Psoas muscle (tissue), 8 donors: Measurements from ENCODE around the gene ARHGDIA. TPM values are rescaled to one million over a fixed set of nuclear protein-coding genes. Genes with fewer than 3 reads are reported as not detected.

Experiments used
- ATAC-seq, 4 donors: fragments of 200-7000 bp; cut with Tn5 transposase; one replicate each; pipeline ENCODE4 v1.9.1; 2020; ENCODE audit warnings: moderate library complexity in 3 of 4, mild to moderate bottlenecking in 2 of 4
- DNase-seq, 2 donors: peaks; one replicate each; pipeline ENCODE4 v3.0.0-alpha.2; 2020
- H3K27ac ChIP-seq: fragments of 200-600 bp; one replicate; pipeline ENCODE4 v1.8.0; 2022
- H3K27me3 ChIP-seq, 3 donors: fragments of 200-600 bp in 1 of 3; one replicate each; pipeline versions ENCODE4 v1.6.1 to v1.8.0; 2013 to 2022; ENCODE audit warnings: low read length in 2 of 3, mild to moderate bottlenecking in 2 of 3, moderate library complexity in 1 of 3; ENCODE audit not compliant: insufficient read depth in 3 of 3
- H3K36me3 ChIP-seq, 2 donors: fragments of 200-600 bp in 1 of 2; one replicate each; pipeline versions ENCODE4 v1.6.1 to v1.8.0; 2013 to 2022; ENCODE audit warnings: low read depth in 1 of 2, mild to moderate bottlenecking in 1 of 2, moderate library complexity in 1 of 2; ENCODE audit not compliant: insufficient read depth in 1 of 2
- H3K4me1 ChIP-seq: fragments of 200-600 bp; one replicate; pipeline ENCODE4 v1.8.0; 2022
- H3K4me3 ChIP-seq: fragments of 200-600 bp; one replicate; pipeline ENCODE4 v1.8.0; 2022; ENCODE audit warnings: mild to moderate bottlenecking
- H3K9me3 ChIP-seq: fragments of 200-600 bp; one replicate; pipeline ENCODE4 v1.8.0; 2022
- CTCF ChIP-seq: fragments of 200-600 bp; IDR thresholded peaks from one replicate; pipeline ENCODE4 v1.8.0; 2022; ENCODE audit warnings: antibody characterized with exemption
- WGBS, 3 donors: extraction: QIAGEN DNeasy Blood & Tissue Kit; methylation state at CpG; one replicate each; pipeline versions ENCODE4 v1.1.6 to v1.1.7; 2013; 5-methylcytosine and 5-hydroxymethylcytosine counted together
- intact Hi-C, 2 donors: fragments of 100-400 bp; cut with DNase I; formaldehyde crosslinking; loops; one replicate each; pipeline versions ENCODE4 v1.11.0 to v1.14.2; 2022
- polyA plus RNA-seq, 3 donors: library from polyadenylated mRNA; stranded (reverse); fragments of 200-250 nt; gene quantifications; one replicate each; pipeline ENCODE4 v1.2.3, GENCODE V29; 2013
- total RNA-seq, 4 donors: library from RNA; stranded (reverse); fragmentation: NEBNext Ultra II Directional in 2 of 4; extraction: Animal tissue kit (Norgen Biotek cat#: 25700) in 2 of 4; gene quantifications; one replicate each; pipeline versions ENCODE4 v1.2.1 to v1.2.4, GENCODE V29; 2021 to 2023
- donor health status: healthy with polysubstance abuse.
- donor health status: DM: no; HTN: no; CAD: no; lungs with moderate emphysema.
- donor health status: Bipolar disorder and iron deficiency.
- donor health status: healthy.
- donor health status: DM: yes; HTN: yes; CAD: no.
- donor health status: DM: no; HTN: no; CAD: no.
- donor health status: DM: no; HTN: no; CAD: no.
- donor health status: DM: yes; HTN: yes; CAD: no.

ARHGDIA gene
- total and polyA plus RNA-seq, 7 donors: 79.1 to 268 (median 149) TPM

GRCh38 chr17:81877569-81877968 is 6.4 kb upstream of the ARHGDIA start:
- Histone ChIP-seq H3K36me3 (peaks cover 0 to 44% of the 10 kb centered on the region in 2 donors), H3K9me3 (no peaks in the 10 kb centered on the region), H3K4me3 (no peak overlapping the region), H3K27me3 (no peaks in the 10 kb centered on the region), H3K4me1 (peaks cover 5% of the 10 kb centered on the region), H3K27ac (no peak overlapping the region)
- DNase-seq (no peak), ATAC-seq (no peak)
- intact Hi-C loops: no loop called here
- 92 to 99% (median 96%) methylated on average over 5 of the region's 5 CpGs for WGBS, 3 donors
- no peak for TF ChIP-seq CTCF

- H3K9me3 ChIP-seq: no peaks in the 10 kb centered on the region
- ATAC-seq (peak; percentile 32 to 78 (median 48)), DNase-seq (peak; percentile 96 to 98)
- 0 to 1% (median 1%) methylated on average over 68 to 86 of the region's 86 CpGs for WGBS, 3 donors
- H3K4me1 ChIP-seq: peaks cover 33% of the 10 kb centered on the region
- peak; percentile 18 for TF ChIP-seq CTCF
- H3K27me3 ChIP-seq: no peaks in the 10 kb centered on the region
- H3K36me3 ChIP-seq: peaks cover 0 to 37% of the 10 kb centered on the region in 2 donors
- H3K4me3 ChIP-seq: peak overlapping the region; percentile 74
- intact Hi-C loops: loop anchor here in 1 of 2 donors (5.0 kb wide), 1 partner anchor 51 kb away; no protein-coding TSS in a partner anchor
- H3K27ac ChIP-seq: peak overlapping the region; percentile 99
These were observed 472 bp upstream of the ARHGDIA start for GRCh38 chr17:81871387-81872230.

GRCh38 chr17:81870131-81870980 is 781 bp downstream of the ARHGDIA start:
- Histone ChIP-seq H3K4me3 (peak overlapping the region; percentile 74), H3K27me3 (no peaks in the 10 kb centered on the region), H3K27ac (peak overlapping the region; percentile 99), H3K9me3 (no peaks in the 10 kb centered on the region), H3K36me3 (peaks cover 0 to 42% of the 10 kb centered on the region in 2 donors), H3K4me1 (peaks cover 41% of the 10 kb centered on the region)
- 5 to 9% (median 8%) methylated on average over 27 to 63 of the region's 65 CpGs for WGBS, 3 donors
- DNase-seq (peak in 1 of 2 donors; percentile 53), ATAC-seq (peak in 1 of 4 donors; percentile 4)
- intact Hi-C loops: loop anchor here in 1 of 2 donors (5.0 kb wide), 1 partner anchor 52 kb away; no protein-coding TSS in a partner anchor
- no peak for TF ChIP-seq CTCF

GRCh38 chr17:81869221-81870130 is 1.7 kb downstream of the ARHGDIA start:
- H3K36me3 ChIP-seq: peaks cover 0 to 49% of the 10 kb centered on the region in 2 donors
- peak; percentile 31 to 45 (median 38) for ATAC-seq
- 31 to 39% (median 33%) methylated on average over 51 to 52 of the region's 52 CpGs for WGBS, 3 donors
- H3K27ac ChIP-seq: peak overlapping the region; percentile 99
- H3K4me1 ChIP-seq: peaks cover 41% of the 10 kb centered on the region
- peak; percentile 92 for TF ChIP-seq CTCF
- peak in 1 of 2 donors; percentile 57 for DNase-seq
- intact Hi-C loops: loop anchor here in 1 of 2 donors (2.0 to 5.0 kb wide), 3 partner anchors 53 to 151 kb away; partner anchors contain the start of gene PYCR1
- no peaks in the 10 kb centered on the region for H3K27me3 ChIP-seq
- H3K9me3 ChIP-seq: no peaks in the 10 kb centered on the region
- H3K4me3 ChIP-seq: peak overlapping the region; percentile 74
